ENCODE data around the gene ANGPTL7.

DNA sequence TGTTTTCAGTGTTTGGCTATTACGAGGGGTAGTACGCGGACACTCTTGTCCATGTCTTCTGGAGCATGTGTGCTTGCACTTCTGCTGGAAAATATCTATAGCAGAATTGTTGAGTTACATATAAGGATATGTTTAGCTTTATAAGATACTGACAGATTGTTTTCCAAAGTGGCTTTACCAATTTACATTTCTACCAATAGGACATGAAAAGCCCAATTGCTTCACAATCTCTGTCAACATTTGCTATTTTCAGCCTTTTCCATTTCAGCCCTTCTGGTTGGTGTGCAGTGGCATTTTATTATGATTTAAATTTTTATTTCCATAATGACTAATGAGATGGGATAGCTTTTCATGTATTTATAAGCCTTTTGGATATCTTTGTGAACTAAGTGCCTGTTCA lies 6.3 kb upstream of the ANGPTL7 start:
- TF ChIP-seq, protein P1, sequence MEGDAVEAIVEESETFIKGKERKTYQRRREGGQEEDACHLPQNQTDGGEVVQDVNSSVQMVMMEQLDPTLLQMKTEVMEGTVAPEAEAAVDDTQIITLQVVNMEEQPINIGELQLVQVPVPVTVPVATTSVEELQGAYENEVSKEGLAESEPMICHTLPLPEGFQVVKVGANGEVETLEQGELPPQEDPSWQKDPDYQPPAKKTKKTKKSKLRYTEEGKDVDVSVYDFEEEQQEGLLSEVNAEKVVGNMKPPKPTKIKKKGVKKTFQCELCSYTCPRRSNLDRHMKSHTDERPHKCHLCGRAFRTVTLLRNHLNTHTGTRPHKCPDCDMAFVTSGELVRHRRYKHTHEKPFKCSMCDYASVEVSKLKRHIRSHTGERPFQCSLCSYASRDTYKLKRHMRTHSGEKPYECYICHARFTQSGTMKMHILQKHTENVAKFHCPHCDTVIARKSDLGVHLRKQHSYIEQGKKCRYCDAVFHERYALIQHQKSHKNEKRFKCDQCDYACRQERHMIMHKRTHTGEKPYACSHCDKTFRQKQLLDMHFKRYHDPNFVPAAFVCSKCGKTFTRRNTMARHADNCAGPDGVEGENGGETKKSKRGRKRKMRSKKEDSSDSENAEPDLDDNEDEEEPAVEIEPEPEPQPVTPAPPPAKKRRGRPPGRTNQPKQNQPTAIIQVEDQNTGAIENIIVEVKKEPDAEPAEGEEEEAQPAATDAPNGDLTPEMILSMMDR (conservative IDR thresholded peaks at IDR 0.05): no peak
- TF ChIP-seq ZFX (IDR thresholded peaks at IDR 0.05): no peak

Measured in C4-2B (cell line).